GM21381 (cell line): ENCODE measurements around the gene ATP6V1G2.
A peak's percentile ranks its signal among the peaks of the same experiment; 100 is the strongest.
"Not testable (repeated sequence)": the region's sequence is repeated elsewhere in the genome, so short reads cannot be mapped to it uniquely, and the experiment has no call there.

Source experiments
- ATAC-seq: cut with Tn5 transposase; IDR thresholded peaks from one replicate; pipeline ENCODE4 v1.9.1; 2021; ENCODE audit warnings: mild to moderate bottlenecking, moderate library complexity; ENCODE audit not compliant: unreplicated experiment

ATP6V1G2 gene

GRCh38 chr6:31546339-31546957 lies at the start of gene ATP6V1G2:
ATP6V1G2 (minus strand) TSS chr6:31546608; CDS start chr6:31546559, 49 bp downstream.
- peak; percentile 43 for ATAC-seq

GRCh38 chr6:31592396-31592771 lies 46.0 kb upstream of the ATP6V1G2 start:
- no peak for ATAC-seq

- not testable (repeated sequence) for ATAC-seq
Observed at GRCh38 chr6:31590691-31591090, 44.3 kb upstream of the ATP6V1G2 start.

- ATAC-seq, result no peak
Observed at GRCh38 chr6:31588871-31589650, 42.7 kb upstream of the ATP6V1G2 start.

- ATAC-seq, result no peak
Observed at GRCh38 chr6:31587791-31588777, 41.7 kb upstream of the ATP6V1G2 start.

GRCh38 chr6:31586599-31587281 lies 40.3 kb upstream of the ATP6V1G2 start:
- ATAC-seq, result no peak

- ATAC-seq, result no peak
Observed at GRCh38 chr6:31586008-31586407, 39.6 kb upstream of the ATP6V1G2 start, which contains the start of gene LST1. LST1 (plus strand) TSS chr6:31586277; CDS start chr6:31587300, 1,023 bp downstream.

GRCh38 chr6:31585491-31585890 lies 39.1 kb upstream of the ATP6V1G2 start:
- ATAC-seq, result no peak

GRCh38 chr6:31582230-31582643 lies 35.8 kb upstream of the ATP6V1G2 start, which contains the start of gene LTB:
LTB (minus strand) TSS chr6:31582424; CDS start chr6:31582417, 7 bp downstream.
- ATAC-seq, result no peak

GRCh38 chr6:31581434-31582229 lies 35.2 kb upstream of the ATP6V1G2 start:
- ATAC-seq, result no peak

- ATAC-seq, result no peak
Observed at GRCh38 chr6:31580807-31581433, 34.5 kb upstream of the ATP6V1G2 start.

- no peak for ATAC-seq
Observed at GRCh38 chr6:31580438-31580740, 34.0 kb upstream of the ATP6V1G2 start.

- no peak for ATAC-seq
Observed at GRCh38 chr6:31579546-31580437, 33.4 kb upstream of the ATP6V1G2 start.

GRCh38 chr6:31579119-31579505 lies 32.7 kb upstream of the ATP6V1G2 start:
- no peak for ATAC-seq

- no peak for ATAC-seq
Observed at GRCh38 chr6:31578184-31579118, 32.0 kb upstream of the ATP6V1G2 start.

- ATAC-seq, result no peak
Observed at GRCh38 chr6:31577579-31577966, 31.2 kb upstream of the ATP6V1G2 start.

GRCh38 chr6:31576897-31577578 lies 30.6 kb upstream of the ATP6V1G2 start:
- no peak for ATAC-seq
